ENCODE measurements around the gene CDH18.

- TF ChIP-seq POLR2A (IDR thresholded peaks at IDR 0.05), result no peak
- TF ChIP-seq CTCF (IDR thresholded peaks at IDR 0.05), result no peak
- no peak for TF ChIP-seq POLR2AphosphoS5 (IDR thresholded peaks at IDR 0.05)
Measured at GRCh38 chr5:19564036-19564435, 424.0 kb downstream of the CDH18 start.
